Suprapubic skin (tissue), 4 donors: ENCODE data around the gene TBX22.

Experiments used
- CTCF ChIP-seq, 2 donors: fragments of 200-600 bp in 1 of 2; fragments of 450-650 bp in 1 of 2; sonication (generic) in 1 of 2; IDR thresholded peaks; one replicate each; pipeline ENCODE4 v1.5.1; 2016 to 2019; ENCODE audit warnings: antibody characterized with exemption in 2 of 2, mild to moderate bottlenecking in 1 of 2, moderate library complexity in 1 of 2
- EP300 ChIP-seq: sonication (generic); formaldehyde crosslinking; IDR thresholded peaks from one replicate; pipeline ENCODE4 v1.6.1; 2017; ENCODE audit warnings: antibody characterized with exemption
- POLR2A ChIP-seq, 2 donors: fragments of 450-650 bp; IDR thresholded peaks; one replicate each; pipeline ENCODE4 v1.6.1; 2017; ENCODE audit warnings: antibody characterized with exemption in 2 of 2, mild to moderate bottlenecking in 2 of 2, moderate library complexity in 2 of 2
- POLR2AphosphoS5 ChIP-seq, 3 donors: sonication (generic); formaldehyde crosslinking; IDR thresholded peaks; one replicate each; pipeline ENCODE4 v1.6.1; 2017; ENCODE audit warnings: antibody characterized with exemption in 3 of 3

GRCh38 chrX:80014141-80014940, at the start of gene TBX22:
- TF ChIP-seq POLR2A (IDR thresholded peaks at IDR 0.05) (no peak), CTCF (IDR thresholded peaks at IDR 0.05) (no peak), EP300 (no peak), POLR2AphosphoS5 (IDR thresholded peaks at IDR 0.05) (no peak)
